Stimulated activated CD8-positive, alpha-beta memory T cell treated with anti-CD3 and anti-CD28 coated beads, Interleukin-15, amount 100 ng/mL, for 4 hours (primary cell): ENCODE measurements around the gene FGFR3.
"Not testable (repeated sequence)": the region's sequence is repeated elsewhere in the genome, so short reads cannot be mapped to it uniquely, and the experiment has no call there.

ENCODE experiments used
- DNase-seq, 2 donors: peaks; one replicate each; pipeline ENCODE4 v3.0.0-alpha.2; 2020; ENCODE audit warnings: low read depth in 2 of 2

FGFR3 gene

DNA sequence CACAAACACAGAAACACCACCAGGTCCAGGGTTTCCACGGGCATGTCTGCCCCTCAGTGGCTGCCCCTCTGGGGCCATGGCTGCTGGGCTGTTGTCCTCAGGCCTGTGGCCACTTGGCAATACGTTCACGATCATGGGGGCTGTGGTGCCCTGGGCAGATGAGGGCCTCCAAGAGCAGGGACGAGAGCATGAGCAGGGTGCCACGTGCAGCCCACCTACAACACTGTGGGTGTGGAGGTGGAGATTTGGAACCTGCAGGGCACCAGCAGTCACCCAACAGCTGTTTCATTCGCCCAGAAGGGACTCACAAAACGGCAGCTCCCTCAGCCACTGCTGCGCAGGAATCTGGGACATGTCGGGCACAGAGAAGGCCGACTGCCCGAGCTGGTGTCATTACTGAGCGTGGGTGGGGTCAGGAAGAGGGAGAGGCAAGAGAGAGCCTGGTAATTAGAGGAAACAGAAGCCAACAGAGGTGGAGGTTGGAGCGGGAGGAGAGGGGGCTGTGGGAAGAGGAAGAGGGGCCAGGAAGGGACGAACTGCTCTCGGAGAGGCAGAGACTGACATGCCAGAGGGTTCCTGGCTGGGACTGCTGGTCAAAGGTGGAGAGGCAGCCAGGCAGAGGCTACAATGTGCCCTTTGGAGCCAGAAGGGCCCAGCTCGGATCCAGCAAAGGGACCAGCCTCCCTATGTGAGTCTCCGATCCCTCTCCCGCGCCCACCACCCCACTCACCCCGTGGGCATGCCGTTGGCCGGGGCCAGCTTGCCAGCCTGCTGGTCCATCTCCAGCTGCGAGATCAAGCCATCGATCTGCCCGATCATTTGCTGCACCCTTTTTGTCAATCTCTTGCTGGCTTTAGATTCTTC lies 23.1 kb downstream of the FGFR3 start:
- DNase-seq = no peak

DNA sequence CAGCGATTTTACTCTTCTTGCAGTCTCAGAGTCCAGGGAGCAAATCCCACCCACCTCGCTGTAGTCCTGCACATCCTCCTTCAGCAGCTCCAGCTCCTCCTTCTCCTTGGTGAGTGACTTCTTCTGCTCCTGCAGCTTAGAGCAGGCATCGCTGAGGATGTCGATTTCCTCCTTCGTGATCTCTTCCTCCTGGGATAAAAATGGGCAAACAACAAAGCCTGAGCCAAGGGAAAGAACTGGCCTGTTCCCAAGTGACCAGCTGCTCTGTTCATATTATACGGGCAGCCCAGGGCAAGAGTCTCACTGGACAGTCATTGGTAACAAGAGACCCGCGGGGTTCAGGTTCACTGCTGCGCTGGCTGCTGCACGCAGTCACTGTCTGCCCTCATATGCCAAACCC lies 26.2 kb downstream of the FGFR3 start:
- no peak for DNase-seq

DNA sequence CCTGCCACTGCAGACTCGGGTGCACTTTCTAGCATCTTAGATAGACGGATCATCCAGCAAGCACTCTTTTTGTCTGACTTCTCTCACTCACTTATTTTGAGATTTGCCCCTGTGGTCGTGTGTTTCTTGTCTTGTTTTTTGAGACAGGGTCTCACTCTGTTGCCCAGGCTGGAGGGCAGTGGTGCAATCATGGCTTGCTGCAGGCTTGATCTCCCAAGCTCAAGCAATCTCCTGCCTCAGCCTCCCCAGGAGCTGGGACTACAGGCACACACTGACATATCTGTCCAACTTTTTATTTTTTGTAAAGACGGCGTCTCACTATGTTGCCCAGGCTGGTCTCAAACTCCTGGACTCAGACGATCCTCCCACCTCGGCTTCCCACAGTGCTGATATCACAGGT lies 26.7 kb downstream of the FGFR3 start:
- no peak for DNase-seq

DNA sequence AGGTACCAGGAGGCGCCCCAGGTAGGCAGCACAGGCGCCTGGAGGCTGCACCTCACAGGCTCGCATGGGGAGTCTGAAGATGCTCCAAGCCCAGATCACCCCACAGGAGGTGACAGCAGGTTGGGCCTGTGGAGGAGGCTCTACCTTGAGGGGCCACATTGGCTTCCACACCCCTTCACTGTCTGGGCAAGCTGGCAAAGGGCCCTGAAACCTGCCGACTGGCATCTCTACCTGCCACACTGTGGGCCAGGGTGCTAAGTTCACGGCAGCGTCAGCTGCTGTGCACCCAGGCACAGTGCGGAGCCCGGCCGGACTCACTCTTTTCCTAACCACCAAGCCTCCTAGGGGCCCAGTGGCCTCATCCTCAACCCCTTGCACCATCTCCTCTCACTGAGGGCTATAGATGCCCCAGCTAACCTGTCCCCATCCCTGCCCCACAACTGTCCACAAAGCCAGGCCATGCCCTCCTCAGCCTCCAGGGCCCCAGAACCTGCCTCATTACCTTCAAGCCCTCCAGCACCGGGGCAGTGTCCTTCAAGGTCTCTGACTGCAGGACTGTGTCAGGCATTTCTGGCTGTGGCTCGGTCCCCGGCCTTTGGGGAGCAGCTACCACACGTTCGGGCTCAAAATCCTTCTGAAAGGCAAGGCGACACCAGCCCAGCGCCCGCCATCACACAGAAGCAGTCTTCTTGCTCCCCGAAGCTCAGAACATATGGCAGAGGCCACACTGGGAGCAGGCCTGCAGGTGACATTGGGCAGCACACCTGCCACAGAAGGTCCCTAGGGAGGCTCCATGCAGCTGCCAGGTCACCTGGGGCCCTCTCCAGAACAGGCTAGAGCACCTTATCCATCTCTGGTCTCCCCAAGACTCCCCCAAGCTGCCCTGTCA lies 28.8 kb downstream of the FGFR3 start:
- DNase-seq = no peak

DNA sequence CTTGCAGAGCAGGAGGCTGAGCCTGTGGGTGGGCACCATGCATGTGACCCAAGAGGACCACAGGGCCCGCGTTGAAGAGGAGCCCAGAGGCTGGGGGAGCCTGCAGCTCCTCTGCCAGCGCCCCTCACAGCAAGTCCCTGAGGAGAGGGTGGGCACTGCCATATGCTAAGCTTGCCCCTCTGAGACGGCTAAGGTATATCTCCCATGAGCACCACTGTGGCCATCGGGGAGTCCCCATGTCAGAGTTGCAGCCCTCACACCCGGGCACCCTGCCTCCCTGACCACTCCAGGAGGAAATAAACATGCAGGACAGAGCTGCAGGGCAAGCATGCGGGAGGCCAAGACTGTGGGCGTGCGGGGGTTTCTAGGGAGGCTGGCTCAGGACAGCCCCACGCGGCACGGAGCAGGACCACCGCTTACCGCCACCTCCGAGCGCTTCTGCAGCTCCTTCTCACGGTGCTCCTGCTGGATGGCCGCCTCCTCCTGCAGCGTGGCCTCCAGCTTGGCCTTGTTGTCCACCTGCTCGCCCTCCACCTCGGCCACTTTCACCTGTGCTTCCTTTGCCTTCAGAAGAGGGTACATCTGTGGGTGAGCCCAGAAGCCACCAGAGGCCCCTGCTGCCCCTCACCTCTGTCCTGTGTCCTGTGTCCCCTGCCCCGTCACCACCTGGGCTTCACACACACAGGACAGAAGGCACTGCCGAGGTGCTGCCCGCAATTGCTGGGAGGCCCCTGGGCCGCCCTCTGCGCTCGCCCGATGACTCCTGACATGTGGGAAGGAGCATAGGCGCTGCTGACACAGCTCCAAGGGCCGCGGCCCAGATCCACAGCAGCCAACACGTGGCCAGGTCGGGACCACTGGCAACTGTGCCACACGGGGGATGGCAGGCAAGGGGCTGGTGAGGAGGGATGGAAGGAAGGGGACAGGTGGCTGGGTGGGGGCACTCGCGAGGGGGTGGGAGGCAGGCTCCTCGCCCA lies 29.8 kb downstream of the FGFR3 start:
- DNase-seq = no peak

DNA sequence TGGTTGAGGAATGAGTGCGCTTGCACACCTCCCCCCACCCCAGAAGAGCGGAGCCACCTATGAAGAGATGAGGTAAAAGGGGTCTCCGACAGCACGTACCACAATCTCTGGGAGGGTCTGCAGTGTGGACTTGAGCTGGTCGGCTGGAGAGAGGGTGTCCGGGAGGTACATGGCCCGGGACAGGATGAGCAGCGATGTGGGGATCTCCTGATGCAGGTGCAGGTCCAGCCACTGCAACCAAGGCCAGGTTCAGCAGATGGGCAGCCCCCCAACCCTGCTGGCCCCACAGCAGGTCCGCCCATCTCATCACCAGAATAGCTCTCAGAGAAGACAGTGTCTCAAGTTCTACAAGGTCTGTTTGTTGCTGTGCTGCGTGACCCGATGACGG lies 30.4 kb downstream of the FGFR3 start:
- no peak for DNase-seq

DNA sequence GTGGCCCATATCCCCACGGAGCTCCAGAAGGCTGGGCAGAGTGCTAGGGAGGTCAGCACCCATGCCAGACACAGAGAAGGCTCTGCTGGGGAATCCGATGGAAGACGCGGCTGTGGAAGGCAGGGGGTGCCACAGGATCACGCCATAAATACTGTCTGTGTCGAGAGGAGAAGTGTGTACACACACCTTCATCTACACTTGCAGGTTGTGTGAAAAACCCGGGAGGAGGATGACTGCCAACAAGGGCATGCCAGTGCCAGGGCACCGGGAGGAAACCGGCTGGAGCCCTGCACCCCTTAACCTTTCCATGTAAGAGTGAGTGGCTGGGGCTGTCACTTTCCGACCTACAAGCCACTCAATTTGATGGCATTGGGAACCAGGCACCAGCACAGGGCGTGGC lies 31.7 kb downstream of the FGFR3 start:
- no peak for DNase-seq

DNA sequence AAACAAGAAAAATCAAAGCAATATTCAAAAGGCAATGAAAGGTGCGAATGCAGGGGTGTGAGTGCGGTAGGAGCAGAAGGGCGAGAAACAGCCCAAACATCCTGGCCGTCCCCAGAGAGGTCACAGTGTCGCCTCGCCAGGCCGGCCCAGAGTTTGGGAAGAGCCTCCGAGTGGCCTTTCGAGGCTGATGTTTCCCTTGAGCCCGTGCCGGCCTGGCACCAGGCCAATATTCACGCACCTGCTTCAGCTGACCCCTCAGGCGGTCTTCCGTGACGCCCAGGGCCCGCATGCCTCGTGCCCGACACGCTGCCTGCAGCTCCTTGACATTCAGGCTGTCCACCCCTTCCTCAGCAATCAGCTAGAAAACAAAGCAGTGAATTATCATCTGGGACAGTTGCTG lies 32.2 kb downstream of the FGFR3 start:
- DNase-seq = no peak

DNA sequence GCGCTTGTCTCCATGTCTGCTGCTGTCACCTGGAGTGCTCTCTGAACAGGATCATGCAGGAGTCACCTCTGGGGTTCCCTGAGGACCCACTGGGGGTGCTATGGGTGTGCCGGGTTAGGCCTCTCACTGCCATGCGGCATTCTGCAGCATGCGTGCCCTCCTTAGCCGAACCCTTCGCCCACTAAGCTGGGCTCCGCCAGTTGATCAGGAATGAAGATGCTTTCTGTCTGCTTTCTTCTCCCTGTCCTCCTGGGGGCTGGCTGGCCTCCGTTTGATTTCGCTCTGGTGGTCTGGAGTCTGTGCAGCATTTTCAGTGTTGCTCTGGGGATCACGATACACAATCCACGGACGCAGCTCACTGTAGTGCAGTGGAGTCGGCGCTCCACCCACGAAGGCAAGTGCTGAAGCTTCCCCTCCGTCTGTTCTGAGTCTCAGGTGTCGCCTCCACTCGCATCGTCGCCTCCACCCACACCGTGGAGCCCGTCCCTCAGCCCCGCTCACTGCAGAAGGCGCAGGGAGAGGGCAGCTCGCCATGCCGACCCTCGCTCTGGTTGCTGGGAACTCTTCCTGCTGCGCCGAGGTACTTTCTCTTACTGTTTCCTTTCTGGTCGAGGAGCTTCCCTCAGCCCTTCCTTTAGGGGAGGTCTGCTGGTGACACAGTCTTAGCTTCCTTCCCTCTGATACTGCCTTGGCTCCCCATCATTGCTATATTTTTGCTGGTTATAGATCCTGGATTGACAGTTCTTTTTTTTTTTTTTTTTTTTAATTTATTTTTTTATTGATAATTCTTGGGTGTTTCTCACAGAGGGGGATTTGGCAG lies 33.6 kb downstream of the FGFR3 start:
- no peak for DNase-seq

DNA sequence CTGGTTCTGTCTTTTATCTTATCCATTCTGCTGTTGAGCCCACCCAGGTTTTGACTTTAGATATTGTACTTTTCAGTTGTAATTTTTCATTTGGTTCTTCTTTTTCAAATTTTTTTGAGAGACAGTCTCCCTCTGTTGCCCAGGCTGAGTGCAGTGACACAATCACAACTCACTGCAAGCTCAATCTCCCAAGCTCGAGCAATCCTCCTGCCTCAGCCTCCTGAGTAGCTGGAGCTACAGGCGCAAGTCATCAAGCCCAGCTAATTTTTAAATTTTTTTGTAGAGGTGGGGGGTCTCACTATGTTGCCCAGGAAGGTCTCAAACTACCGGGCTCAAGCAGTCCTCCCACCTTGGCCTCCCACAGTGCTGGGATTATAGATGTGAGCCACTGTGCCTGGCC lies 37.1 kb downstream of the FGFR3 start:
- no peak for DNase-seq

DNA sequence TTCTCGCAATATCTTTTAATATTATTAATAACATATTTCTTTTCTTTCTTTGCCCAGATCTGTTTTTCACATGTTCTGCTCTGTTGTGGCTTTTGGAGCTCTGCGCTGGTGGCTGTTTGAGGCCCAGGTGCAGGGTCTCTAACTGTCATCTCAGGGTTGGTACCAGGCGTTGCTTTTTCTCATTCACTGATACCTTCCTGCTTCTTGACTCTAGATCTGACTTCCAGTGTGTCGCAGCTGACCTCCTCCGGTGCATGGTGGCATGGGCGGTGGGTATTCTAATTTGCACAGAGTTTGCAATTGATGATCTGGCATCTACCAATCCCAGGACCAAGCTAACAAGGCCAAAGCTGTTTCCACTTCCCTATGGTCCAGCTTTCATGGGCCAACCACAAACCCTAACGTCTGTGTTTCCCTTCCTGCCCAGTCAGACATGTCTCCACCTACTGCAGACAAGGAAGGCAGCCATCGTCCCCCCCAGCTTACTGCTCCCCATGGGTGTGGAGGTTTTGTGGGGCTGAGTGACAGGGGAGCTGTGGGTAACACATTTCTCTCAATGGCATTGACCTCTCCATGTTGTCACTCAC lies 37.6 kb downstream of the FGFR3 start:
- no peak for DNase-seq

DNA sequence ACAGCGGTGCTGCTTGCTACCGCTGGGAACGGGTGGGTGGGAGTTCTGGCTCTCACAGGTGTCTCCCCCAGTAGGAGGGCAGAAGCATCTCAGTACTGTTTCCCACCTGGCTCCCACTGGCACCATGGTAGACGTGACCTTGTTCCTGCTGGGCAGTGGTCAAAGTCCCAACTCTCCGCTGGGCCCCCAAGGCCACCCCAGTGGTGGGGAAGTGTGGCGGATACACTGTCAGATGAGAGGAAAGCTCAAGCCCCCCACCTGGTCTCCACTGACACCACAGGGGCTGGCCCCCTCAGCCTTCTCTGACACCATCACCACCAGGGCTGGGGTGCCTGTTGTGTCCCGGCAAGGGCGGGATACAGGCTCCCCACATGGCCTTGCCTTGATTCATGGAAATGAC lies 38.2 kb downstream of the FGFR3 start:
- DNase-seq = no peak

DNA sequence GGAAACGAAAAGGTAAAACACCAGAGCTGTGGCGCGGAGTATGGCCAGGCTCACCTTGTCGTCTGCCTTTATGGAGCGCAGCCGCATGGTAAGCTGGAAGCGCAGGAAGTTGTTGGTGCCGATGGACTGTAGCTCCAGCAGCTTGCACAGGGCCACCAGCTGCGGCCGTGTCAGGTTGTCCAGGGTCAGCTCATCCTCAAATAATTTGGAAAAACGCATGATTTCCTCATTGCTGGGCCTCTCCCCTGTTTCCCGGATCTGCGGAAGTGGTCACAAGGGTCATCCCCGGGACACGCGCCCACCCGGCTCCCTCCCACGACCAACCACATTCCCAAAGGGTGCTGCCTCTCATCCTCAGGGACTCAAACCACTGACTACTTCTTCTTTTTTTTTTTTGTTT lies 39.6 kb downstream of the FGFR3 start:
- no peak for DNase-seq

DNA sequence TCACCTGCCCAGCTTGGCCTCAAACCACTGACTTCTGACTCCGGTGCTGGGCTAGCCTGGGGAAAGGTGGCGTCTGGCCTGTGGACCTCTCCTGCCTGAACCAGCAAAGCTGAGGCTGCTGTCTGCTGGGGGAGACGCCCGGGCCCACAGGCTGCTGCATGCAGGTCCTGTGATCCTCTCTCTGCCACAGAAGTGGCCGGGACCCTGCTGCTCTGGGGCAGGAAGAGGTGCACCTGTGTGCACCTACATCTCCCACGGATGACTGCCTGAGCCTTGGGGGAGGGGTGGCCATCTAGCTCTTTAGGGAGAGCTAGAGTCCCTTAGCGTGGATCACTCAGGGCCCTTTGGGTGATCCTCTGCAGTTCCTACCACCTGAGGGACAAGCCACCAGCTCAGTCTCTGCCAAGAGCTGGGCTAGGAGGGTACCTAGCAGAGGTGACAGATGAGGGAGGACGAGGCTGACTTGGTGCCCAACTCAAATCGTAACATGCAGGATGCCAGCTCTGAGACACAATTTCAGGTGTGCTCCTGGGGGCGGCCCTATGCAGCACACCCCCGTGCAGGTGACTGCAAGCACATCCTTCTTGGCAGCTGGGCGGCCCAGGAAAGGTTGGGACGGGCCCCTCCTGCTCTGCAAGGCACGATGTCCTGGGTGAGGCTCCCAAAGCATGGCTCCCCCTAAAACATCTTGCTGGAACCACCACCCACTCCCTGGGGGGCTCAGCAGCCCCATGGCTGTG lies 40.4 kb downstream of the FGFR3 start:
- DNase-seq = no peak

DNA sequence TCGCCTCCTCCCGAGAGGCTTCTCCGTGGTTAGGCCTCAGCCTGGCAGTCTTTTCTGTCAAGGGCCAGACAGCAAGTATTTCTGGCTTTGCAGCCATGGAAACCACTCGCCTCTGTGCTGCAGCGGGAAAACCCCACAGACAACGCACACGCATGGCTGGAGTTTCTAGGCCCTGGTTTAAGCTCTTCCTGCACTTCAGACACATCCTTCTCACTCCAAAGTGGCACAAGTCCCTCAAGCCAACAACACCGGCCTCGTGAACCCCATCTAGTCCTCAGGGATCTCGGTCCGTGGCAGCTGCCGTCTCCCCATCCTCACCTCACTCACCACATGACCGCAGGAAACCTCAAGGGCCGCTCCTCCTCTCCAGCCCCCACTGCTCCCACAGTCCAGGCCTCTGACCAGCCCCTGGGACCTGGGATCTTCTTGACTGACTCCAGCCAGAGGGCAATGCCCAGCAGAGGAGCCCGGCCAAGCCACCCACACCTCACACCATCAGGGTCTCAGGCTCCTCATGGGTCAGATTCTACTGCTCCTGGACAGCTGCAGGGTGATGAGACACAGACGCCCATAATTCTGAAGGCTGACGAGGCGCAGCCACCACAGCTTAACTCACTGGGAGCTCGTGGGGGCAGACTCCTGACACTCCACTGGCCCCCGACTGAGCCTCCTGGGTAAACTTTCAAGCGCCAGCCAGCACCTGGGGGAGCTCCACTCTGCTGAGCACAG lies 41.1 kb downstream of the FGFR3 start:
- no peak for DNase-seq

DNA sequence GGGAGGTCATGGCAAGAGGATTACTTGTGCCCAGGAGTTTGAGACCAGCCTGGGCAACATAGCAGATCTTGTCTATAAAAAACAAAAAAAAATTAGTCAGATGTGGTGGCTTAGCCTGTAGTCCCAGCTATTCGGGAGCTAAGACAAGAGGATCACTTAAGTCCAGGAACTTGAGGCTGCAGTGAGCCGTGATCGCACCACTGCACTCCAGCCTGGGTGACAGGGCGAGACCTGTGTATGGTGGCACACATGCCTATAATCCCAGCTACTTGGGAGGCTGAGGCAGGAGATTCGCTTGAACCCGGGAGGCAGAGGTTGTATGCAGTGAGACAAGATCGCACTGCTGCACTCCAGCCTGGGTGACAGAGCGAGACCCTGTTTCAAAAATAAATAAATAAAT lies 42.7 kb downstream of the FGFR3 start:
- DNase-seq = not testable (repeated sequence)

DNA sequence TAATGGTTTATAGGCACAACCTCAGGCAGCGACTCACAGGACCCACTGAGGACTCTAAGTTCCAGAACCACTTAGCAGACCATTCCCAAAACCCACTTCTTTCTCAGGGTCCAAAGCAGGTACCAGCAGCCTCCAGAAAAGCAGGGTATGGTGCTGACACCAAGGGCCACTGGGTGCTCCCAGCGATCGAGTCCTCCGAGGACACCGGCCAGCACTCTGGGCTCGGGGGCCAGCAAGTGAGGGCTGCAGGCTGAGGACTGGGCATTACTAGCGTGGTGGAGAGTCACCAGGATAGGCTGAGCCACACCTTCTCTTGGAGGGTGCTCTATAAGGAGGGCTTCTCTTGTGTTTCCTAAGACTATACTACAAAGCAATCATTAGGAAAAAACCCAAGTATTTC lies 43.6 kb downstream of the FGFR3 start:
- no peak for DNase-seq

DNA sequence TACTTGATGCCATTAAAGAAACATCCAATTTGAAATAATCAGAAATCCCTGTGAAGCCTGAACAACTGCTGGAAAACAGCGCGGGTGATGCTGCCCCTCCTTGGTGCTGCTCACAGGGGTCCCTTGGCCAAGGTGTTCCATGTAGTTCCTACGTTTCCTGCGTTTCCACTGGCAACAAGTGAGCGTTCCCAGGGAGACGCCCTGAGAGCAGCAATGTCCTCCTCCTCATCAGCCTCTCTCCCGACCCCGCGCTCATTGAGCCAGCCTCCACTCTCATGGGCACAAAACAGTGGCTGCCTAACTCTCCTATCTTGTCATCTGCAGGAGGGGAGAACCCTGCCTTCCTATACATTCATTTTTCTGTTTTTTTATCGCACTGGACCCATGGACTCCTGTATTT lies 44.0 kb downstream of the FGFR3 start:
- no peak for DNase-seq

DNA sequence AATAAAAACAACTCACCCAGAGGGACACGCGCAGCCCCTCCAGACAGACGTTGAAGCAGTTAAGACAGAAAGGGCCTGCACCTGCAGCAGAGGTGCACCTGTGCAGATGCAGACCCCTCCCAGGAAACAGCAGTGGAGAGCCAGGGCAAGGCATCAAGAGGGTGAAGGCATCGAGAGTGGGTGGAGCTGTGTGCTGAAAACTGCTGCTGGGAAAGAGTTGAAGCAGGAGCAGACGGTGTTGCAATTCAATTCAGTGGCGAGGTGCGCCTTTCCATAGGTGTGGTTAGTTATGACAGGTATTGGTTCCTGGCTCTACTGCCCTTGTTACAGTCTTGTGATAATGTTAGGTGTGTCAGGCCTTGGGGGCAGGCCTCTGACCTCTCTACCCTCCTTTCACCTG lies 46.2 kb downstream of the FGFR3 start:
- no peak for DNase-seq
